NCI-H446 treated with DMSO at 0.1 percent for 48 hours (cell line): ENCODE results near the gene C2CD4A.

Source experiments
- DNase-seq: peaks from one replicate; lab custom pipeline; 2025; lab: John Stamatoyannopoulos, UW

The C2CD4A gene

DNA sequence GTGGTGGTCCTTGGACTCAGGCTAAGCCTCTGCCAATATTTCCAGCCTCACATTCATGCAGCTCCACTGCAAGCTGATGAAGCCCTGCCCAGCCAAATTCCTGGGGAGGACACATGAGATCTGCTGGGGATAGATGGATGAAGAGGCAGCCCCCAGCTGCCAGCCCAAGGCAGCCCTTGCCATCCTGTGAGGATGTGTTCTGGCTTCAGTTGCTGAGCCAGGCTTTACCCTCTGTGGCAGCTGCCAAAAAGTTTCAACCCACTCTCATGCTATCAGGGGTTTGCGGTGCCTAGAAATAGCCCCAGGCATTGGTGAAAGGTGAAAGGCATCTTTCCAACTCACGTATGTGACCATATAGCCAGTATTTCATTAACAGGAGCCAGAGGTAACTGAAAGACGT is 37.6 kb downstream of the C2CD4A start:
- DNase-seq, result no peak

DNA sequence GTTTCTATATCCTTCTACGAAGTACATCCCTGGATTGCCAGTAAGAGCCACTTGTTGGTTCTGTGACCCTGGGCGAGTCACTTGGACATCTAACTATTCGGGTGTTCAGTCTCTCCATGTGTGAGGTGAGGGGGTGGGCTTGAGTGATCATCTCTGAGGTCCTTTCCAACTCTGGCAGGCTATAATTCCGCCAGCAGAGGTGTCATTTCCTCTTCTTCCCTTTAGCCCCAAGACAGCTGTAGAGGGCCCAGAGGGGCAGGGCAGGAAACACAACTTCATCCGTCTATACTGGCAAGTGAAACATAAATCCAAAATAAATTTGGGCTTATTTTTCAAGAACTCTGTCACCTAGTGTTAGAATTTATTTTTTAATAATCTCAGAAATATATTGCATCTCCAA is 38.1 kb downstream of the C2CD4A start:
- no peak for DNase-seq

DNA sequence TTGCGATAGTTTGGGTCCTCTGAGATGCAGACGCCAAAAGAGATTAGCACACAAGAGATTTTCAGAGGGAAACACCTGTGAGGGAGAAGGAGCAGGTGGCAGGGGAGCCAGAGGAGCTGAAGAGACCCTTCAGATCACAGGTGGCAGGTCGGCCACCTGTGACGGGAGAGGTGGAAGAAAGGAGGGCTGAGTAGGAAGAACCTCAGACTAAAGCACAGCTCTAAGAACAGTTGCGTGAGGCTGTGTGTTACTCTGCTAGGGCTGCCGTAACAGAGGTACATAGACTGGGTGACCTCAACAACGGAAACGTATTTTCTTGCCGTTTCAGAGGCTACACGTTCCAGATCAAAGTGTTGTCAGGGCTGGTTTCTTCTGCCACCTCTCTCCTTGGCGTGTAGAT is 38.5 kb downstream of the C2CD4A start:
- DNase-seq, result no peak

DNA sequence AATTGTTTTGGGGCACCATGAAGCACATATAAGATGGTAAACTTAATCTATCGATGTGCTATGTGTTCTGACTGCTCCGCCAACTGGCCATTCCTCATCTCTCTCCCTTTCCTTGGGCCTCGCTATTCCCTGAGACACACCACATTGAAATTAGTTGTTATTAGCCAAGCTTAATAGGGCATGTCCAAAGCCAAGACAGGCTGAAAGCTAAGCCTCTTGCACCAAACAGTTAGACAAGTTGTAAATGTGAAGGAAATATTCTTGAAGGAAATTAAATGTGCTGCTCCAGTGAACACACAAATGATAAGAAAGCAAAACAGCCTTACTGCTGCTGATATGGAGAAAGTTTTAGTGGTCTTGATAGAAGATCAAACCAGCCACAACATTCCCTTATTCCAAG is 39.3 kb downstream of the C2CD4A start:
- DNase-seq, result no peak

DNA sequence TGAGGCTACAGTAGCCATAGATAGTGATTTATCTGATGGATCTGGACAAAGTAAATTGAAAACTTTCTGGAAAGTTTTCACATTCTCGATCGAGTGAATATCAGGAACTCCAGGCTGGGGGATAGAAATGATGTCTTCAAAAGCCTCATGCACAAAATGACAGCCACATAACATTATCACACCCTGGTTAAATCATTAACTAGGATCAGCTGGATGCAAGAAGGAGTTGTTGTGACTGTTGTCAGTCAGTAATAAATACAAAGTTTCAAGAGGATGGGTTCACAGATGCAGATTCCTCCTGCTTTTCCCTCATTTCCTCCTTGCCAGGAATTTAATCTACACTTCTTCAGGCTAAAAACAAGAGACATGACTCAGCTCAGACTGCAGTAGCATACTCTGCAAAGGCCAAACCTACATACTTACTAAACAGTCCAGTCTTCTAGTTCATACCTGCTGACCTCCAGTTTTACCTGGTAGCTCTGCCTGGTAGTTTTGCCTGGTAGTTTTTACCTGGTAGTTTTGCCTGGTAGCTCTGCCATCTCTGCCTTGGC is 40.9 kb downstream of the C2CD4A start:
- no peak for DNase-seq

DNA sequence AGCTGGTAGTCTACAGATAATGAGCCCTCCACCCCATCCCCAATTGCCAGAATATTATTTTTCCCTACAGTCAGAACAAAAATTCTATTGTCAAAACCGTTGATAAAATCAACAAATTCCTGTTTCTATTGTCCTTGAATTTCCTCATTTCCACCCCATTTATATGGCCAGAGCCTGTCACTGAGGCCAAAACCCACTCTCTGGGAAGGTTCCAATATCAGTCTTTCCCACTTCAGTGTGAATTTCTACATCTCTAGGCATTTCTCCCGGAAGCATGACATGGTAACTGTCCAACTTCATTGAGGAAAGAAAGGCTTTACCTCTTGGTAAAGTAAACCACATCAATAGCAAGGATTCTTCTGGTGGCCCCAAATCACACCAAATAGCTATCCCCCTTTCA is 41.6 kb downstream of the C2CD4A start:
- no peak for DNase-seq

DNA sequence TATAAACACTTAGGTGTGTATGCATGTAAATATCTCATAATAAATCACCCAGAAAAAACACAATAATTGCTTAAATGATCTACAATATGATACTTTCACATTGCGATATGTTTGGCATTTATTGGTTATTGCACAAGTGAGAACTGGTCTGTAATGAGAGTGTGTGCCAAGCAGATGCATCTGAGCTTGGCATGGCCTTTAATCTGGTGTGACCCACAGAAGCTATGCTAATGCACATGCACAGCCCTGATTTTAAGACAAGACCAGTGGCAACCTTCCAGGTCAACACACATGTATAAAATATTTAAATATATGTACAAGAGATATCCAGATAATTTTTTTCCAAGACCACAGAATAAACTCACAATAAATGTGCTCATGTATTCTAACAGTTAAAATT is 42.7 kb downstream of the C2CD4A start:
- peak; percentile 3 for DNase-seq

DNA sequence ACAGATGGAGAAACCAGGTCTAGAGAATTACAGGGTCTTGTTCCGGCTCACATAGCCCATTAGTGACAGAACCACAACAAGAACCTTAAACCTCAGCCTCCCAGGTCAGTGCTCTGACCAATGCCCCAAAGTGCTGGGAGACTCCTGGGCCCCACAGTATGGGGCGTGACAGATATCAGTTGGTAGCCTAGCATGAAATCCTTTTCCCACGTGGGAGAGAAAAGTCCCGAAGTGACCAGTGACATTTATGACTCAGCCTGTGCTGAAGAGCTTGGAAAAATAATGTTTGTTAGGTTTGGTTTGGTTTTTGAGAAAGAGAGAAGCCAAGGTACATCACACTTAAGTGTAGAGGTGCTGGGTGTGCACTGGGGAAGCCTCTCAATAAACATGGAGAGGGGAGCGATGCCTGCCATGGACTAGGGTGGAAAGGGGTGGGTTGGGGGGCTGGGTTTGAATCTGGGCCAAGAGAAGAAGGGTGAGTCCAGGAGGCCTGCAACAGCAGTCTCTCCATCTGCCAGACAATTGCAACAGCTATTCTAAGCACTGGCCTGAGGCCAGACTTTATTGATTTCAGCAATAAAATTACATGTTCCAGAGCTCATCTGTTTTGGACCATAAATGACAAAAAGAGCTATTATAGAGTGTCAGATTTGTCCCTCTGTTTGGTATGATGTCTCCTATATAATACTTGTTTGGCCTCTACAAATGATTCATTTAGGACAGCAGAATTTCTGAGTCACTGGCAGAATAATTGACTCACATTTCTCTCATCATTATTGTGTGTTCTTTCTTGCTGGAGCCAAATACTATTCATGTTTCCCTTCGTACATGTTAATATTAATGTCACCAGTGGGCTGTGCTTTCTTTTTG is 43.4 kb downstream of the C2CD4A start:
- DNase-seq, result peak; percentile 89

DNA sequence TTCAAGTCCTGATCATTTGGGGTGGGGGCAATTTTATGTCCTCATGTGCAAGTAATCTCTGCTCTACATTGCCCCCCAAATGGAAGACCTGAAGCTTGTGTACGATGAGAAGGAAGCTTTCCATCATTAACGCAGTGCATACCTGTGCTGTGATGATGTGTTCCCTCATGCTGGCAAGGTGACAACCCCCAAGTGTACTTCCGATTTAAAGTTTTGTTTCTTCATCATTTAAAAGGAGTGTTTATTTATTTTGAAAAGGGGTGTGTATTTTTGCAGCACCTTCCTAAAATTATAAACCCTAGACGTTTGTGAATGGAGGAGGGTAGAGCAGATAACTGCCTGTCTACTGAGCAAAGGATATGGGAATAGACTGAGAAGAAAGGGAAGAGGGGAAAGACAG is 45.3 kb downstream of the C2CD4A start:
- no peak for DNase-seq

DNA sequence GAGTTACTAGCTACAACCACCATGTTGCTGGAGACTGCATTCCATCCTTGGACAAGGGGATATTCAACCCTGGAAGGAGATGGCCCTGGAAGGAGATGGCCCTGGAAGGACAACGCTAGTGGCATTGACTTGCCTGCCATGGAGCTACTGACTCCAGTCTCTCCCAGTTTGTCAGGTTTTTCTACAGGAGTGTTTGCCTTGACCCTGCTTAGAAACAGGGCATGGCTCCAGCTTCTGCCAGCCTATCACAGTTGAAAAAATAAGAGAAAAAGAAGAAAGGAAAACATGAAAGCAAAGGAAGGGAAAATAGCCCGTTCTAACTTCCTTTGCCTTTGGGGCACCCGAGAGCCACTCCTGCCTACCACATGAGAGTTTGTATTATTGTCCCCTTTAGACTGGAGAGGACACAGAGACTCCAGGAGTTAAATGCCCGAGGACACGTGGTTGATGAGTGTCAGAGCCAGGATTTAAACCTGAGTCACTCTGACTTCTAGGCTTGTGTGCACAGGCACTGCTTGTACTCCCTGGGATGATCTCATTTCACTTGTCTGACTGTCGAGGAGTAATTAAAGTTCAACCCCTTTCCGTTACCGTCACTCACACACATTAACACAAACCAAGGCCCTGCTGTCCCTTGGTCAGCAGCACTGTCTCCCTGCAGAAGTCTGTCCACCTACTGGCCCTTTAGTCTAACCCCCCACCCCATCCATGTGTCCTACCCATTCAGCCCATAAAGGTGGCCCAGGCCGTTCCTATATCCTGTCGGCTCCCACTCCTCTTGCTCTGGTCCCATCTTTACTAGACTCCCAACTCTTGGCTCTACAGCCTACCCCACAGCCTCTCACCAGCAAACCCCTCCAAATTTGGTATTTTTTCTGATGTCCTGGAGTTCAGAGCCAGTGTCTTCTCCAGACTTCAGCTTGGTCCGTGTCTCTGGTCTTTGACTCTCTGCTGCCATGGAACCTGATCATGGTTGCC is 46.1 kb downstream of the C2CD4A start:
- DNase-seq, result no peak

DNA sequence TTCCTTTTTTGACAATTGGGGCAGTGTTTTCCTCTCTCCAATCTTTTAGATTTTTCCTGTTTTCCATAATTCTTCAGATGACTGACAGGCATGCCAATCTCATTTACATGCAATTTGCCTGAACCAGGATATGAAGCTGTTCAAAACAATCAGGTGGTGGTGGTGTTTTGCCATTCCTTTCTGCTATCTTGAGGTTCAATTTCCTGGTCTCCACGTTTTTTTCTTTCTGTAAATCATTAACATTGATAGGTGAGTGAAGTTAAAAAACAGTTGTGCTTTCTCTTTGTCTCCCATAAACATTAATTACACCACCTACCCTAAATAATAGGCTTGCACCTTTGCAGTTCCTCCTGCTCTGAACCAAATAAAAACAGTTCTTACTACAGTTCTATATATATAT is 49.1 kb downstream of the C2CD4A start:
- no peak for DNase-seq

DNA sequence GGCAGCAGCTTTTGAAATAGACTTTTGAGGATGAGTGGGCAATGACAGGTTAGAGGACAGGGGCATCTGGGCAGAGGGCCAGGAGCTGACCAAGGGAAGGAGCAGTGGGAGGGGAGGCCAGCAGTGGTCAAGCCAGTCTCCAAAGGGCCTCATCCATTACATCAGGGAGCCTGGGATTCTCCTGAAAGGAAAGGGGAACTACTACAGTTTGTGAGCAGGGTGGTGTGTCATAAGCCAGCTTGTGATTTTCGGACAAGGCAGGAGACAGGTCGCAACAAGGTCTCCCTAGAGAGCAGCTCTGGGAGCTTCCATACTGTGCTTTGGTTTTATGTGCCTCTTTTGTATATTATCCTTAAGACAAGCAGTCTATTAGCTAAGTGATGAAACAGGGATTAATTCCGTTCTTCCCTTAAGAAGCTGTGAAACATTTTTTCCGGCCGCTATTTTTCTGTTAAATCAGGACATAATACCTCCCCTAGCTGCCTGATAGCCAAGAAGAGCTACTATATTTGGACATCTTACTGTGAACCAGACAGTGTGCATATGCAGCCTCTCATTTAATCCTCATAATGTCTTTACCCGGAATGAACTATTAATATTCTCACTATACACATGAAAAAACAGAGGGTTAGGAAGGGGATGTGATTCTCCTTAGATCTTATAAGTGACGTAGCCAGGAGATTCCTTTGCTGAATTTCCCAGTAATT is 51.9 kb downstream of the C2CD4A start:
- DNase-seq, result no peak

DNA sequence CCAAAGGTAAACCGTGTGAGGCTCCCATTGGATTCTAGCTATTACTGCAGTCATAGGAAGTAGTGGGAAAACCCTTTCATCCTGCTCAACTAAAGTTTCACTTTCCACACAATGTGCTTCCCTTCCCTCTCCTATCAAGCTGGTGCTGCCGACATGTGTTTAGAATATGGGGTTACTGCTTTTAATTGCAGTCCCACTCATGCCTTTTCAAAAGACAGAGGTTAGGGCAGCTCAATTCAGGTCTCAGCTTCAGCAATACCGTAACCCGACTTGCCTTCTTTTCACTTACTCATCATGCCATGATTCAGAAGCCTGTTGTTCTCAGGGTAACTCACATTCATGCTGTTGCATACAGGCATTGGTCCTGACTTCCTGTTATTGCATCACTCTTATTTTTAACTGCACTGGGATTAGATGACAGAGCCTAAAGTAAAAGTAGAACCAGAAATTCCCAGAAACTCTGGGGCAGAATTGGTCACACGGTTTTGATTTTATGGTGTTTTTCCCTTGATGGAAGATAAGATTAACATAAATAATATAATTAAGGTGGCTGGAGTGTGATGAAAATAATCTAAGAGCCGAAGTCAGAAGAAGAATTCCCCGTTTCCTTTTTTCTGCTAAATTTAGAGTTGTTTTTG is 52.6 kb downstream of the C2CD4A start:
- DNase-seq, result no peak

DNA sequence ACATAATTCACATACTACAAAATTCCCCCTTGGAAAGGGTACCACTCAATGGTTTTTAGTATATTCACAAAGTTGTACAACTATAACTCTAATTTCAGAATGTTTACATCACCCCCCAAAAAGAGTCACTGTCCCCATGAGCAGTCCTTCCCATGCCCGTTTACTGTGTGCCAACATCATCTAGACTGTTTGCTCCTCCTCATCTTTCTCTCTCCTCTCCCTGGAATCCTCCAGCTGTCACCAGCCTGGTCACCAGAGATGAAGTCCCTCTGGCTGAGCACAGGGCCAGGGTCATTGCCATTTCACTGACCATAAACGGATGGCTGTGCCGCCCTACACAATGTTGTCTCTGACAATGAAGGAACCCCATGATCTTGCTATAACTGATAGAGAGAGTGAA is 53.1 kb downstream of the C2CD4A start:
- DNase-seq, result no peak
